HG03442 (cell line): ENCODE data around the gene VAT1L.

Experiments used
- ATAC-seq: cut with Tn5 transposase; IDR thresholded peaks from one replicate; pipeline ENCODE4 v1.9.1; 2021; ENCODE audit warnings: mild to moderate bottlenecking, moderate library complexity; ENCODE audit not compliant: unreplicated experiment

Gene VAT1L

GRCh38 chr16:77905374-77905920, 117.1 kb downstream of the VAT1L start:
- no peak for ATAC-seq

GRCh38 chr16:77910021-77910420, 121.7 kb downstream of the VAT1L start:
- no peak for ATAC-seq

DNA sequence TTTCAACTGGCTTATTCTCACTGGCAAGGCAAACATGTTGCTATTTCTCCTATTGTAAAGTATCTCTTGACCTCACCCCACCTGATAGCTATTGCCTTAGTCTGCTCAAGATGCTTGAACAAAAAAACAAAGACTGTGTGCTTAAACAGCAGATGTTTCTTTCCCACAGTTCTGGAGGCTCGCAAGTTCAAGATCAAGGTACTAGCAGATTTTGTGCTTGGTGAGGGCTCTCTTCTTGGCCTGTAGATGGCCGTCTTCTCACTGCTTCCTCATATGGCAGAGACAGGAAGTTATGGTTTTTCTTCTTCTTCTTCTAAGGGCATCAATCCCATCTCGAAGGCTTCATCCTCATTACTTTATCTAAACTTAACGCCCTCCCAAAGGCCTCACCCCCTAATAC, 124.3 kb downstream of the VAT1L start:
- ATAC-seq = no peak

GRCh38 chr16:77913738-77914253, 125.4 kb downstream of the VAT1L start:
- ATAC-seq = no peak

- no peak for ATAC-seq
These were observed 127.7 kb downstream of the VAT1L start for GRCh38 chr16:77916111-77916510.

GRCh38 chr16:77917971-77918370, 129.6 kb downstream of the VAT1L start:
- no peak for ATAC-seq

- no peak for ATAC-seq
These were observed 130.7 kb downstream of the VAT1L start for GRCh38 chr16:77918809-77919707.

GRCh38 chr16:77919761-77920415, 131.5 kb downstream of the VAT1L start:
- no peak for ATAC-seq

DNA sequence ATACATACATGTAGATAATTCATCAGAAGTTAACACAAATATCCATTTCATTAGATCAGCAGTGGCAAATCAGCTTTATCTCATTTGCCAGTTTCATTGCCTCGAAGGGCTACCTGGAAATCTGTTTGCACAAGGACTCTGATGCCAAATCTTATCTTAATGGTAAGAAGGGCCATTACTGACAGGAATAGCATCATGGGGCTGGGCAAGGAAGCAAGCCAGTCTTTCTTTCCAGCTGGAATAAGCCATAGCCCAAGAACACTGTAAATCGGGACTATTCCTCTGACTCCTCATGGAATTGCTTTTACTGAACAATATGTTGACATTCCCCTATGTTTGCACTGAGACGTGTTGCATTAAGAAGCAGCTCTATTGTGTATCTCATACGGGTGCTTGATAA, 132.6 kb downstream of the VAT1L start:
- no peak for ATAC-seq

- ATAC-seq = no peak
These were observed 133.9 kb downstream of the VAT1L start for GRCh38 chr16:77922228-77922754.

GRCh38 chr16:77925531-77925930, 137.2 kb downstream of the VAT1L start:
- ATAC-seq = no peak

GRCh38 chr16:77928096-77928495, 139.7 kb downstream of the VAT1L start:
- ATAC-seq = no peak

- no peak for ATAC-seq
These were observed 140.6 kb downstream of the VAT1L start for GRCh38 chr16:77929004-77929403.

- ATAC-seq = no peak
These were observed 142.7 kb downstream of the VAT1L start for GRCh38 chr16:77931058-77931457.

GRCh38 chr16:77937473-77938149, 149.2 kb downstream of the VAT1L start:
- no peak for ATAC-seq

DNA sequence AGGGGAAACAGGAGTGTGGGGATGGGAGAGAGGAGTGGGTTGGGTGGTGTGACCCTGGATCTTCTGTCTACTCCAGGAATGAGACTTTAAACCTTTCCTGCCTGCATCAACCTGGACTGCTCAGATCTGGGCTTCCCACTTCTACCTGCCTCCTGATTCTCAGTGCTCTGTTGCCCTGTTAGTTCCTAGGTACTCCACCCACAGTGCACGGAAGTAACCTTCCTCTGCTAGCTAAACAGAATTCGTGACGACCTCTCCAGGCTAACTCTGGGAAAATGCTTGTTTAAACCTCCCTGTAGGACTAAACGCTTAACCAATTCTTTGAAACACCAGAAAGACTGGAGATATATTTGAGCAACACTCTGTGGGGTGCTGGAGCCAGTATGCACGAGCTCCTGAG, 150.5 kb downstream of the VAT1L start:
- no peak for ATAC-seq

DNA sequence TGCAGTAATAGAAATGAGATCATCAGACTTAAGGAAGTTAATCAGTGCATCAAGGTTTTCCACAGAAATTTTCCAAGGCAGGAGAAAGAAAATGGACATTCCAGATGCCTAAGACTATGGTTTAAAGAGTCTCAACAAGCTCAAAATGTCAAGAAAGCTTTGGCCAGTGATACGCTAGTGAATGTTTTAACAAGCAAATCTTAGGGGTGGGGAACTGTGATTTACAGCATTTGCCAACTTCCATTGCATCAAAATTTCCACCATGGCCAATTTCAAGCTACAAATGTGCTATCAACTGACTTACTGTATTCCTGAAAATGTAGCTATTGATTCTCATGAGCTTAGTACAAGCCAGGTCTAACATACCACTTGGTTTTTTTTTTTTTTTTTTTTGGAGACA, 151.6 kb downstream of the VAT1L start:
- no peak for ATAC-seq

GRCh38 chr16:77943801-77944200, 155.4 kb downstream of the VAT1L start:
- no peak for ATAC-seq

GRCh38 chr16:77944631-77945030, 156.3 kb downstream of the VAT1L start:
- no peak for ATAC-seq

- no peak for ATAC-seq
These were observed 156.8 kb downstream of the VAT1L start for GRCh38 chr16:77945126-77945525.

- ATAC-seq = no peak
These were observed 158.5 kb downstream of the VAT1L start for GRCh38 chr16:77946823-77947222.
